ENCODE measurements around the gene ALDH8A1.

The ALDH8A1 gene, protein sequence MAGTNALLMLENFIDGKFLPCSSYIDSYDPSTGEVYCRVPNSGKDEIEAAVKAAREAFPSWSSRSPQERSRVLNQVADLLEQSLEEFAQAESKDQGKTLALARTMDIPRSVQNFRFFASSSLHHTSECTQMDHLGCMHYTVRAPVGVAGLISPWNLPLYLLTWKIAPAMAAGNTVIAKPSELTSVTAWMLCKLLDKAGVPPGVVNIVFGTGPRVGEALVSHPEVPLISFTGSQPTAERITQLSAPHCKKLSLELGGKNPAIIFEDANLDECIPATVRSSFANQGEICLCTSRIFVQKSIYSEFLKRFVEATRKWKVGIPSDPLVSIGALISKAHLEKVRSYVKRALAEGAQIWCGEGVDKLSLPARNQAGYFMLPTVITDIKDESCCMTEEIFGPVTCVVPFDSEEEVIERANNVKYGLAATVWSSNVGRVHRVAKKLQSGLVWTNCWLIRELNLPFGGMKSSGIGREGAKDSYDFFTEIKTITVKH

DNA sequence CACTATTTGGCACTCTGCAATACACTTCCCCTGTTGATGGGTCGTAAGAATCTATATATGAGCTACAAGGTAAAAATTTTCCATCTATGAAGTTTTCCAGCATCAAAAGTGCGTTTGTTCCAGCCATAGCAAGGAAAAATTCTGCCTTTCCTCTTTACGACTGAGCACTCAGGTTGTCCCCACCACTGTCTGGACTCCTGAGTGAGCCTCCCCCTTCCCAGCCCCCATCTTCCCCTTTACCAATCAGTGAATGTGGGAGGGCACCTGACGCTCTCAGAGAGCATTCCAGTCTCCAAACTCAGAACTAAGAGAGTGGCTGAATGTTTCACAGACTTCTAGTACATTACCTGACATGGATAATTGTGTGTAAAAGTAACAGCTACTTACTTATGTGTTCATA lies at the start of gene ALDH8A1:
Gene ALDH8A1, minus strand, starts transcription at position 175 of the 400 bp plus-strand sequence. Its CDS starts 48 bp downstream, at position 127.
- DNase-seq = no peak

DNA sequence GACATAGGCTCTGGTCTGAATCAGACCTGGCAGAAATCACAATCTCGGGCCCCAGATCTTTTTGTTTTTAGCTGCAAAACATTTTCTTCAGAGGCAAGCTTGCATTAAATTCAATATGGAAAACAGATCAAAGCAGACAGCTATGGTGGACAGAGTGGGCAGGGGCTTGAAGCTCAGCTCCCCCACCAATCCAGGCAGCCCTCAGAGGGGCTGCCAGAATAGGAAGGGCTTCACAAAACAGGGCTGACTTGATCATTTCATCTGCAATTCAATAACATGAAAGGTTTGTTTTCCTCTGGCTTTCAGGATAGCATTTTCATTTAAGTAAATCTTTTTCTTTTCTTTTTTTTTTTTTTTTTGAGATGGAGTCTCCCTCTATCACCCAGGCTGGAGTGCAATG lies 49.2 kb upstream of the ALDH8A1 start:
- no peak for DNase-seq

DNA sequence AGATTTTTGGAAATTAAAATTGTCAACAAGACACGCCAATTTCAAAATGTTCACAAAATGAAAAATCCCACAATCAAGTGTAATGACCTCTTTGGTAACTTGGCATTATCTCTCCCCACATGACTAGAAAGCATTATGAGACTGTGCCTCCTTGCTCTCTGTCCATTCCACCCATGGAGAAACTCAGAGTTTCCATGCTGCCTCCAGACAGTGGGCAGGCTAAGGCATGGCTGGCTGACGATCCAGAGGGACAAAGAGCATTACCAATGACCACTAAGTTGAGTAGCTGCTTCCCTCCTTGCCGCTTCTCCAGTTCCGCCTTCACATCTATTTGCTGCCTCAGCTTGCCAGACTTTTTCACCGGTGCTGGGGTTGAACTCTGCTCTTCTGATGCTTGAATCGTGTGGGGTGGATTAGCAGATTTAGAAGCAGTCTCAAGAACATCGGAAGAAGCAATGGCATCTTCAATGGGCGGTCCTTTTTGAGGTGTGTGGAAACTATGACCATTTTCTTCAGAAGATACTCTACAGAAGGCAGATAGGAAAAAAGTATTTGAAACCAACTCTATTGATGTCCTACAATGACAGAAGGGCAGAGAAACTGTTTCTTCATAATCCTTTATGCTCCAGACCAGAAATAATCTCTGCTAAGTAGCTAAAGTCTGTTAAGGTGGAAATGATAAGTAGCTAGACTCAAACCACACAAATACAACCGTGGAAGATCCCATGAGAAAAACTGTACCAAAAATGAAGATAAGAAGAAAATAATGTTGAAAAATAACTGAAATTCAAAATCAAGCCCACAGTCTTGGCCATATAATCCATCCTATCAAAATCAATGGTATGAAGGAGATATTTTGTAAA lies 47.5 kb upstream of the ALDH8A1 start:
- DNase-seq = no peak

DNA sequence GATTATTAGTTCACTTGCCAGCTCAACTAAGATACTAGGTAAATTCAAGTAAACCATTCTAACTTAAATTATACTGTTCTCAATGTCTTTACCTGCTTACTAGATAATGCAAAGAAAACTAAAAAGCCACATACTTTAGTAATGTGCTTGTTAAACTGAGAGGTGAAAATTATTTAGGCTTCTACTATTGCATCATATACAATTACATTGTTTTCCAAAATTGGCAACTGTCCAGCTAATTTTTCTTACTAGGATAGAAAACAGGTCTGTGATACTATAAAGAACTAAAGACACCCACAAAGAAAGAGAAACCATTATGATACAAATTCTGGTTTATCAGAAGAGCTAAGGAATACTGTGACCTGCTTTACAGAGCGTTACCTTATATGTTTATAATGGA lies 45.6 kb upstream of the ALDH8A1 start:
- DNase-seq = no peak

DNA sequence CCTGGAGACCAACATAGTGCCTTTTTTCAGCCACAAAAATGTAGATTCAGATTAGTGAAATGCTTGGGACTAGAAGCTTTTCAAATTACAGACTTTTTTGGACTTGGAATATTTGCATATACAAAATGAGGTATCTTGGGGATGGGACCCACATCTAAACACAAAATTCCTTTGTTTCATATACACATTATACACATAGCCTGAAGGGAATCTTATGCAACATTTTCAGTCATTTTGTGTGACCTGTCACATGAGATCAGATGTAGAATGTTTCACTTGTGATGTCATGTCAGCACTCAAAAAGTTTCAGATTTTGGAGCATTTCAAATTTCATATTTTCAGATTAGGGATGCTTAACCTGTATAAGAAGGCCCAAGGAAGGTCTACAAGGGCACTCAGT lies 44.5 kb upstream of the ALDH8A1 start:
- DNase-seq = no peak

DNA sequence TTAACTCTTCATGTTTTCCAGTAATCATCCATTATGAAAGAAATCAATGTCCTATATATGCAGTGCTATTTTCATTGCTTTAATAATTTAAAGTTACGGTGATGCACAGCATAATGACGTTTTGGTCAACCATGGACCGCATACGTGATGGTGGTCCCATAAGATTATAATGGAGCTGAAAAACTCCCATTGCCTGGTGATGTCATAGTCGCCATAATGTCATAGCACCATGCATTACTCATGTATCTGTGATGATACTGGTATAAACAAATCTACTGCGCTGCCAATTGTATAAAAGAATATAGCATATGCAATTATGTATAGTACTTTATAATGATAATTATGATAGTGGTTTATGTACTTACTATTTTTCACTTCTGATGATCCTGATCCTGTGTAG lies 42.3 kb upstream of the ALDH8A1 start:
- no peak for DNase-seq

DNA sequence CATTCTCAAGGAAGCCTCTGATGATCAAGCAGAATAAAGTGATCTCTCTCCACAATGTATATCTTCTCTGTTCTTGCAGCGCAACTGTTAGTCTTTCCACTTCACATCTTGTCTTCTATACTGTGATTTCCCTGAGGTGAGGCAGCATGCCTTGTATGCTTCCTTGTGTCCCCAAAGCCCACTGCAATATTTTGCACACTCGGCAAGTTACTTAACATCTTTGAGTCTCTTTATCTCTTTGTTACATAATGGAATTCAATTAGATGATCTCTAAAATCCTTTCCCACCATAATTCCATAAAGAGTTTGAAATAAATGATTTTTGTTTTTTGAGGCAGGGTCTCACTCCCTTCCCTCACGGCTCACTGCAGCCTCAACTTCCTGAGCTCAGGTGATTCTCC lies 40.4 kb upstream of the ALDH8A1 start:
- DNase-seq = no peak

DNA sequence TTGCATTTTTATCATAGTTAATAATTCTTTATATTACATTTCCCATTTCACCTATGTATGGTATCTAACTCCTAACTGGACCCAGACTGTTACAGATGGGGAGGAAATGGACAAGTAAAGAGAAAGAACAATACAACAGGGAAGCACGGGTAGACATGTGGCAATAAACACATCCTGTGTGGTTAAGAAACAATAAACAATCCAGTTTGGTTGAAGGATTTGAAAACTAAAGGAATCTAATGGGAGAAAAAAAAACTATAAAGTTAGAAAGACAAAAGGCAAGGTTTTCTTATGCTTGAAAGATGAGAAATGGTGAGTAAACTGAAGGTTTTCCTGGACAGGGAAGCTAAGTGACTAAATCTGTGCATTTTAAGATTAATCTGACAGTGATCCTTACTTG lies 34.9 kb upstream of the ALDH8A1 start:
- no peak for DNase-seq

DNA sequence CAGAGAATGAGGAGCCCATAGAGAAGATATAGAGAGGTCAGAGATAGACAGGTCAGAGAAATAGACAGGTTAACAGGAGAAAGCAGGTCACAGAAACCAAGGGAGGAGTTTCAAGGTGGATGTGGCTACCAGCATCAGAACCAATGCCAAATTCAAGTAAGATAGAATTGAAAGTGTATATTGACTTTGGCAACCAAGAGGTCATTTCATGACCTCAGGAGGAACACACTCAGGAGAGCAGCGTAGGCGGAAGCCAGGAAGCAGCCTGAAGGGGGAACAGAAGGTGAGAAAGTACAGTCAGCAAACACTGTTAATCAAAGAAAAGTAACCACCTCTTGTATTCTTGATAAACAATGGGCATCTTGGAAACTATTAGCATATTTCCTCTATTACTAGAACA lies 33.9 kb upstream of the ALDH8A1 start:
- DNase-seq = no peak

DNA sequence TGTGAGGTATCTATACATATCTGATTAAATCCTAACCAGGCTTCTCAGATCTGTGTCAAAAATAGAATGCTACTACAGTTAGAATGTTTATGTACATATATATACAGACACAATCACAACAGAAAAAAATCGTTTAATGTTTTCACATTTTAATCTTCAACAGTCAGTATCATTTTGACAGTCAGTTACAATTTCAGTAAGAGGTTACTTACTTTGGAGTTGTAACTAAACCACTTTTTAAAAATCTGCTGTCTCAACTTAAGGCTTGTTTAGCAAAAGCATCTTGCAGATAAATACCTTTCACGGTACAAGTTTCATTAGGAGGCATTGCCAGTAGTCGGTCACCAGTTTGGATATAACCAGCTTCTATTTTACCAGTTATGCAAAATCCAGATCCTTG lies 32.3 kb upstream of the ALDH8A1 start:
- no peak for DNase-seq

DNA sequence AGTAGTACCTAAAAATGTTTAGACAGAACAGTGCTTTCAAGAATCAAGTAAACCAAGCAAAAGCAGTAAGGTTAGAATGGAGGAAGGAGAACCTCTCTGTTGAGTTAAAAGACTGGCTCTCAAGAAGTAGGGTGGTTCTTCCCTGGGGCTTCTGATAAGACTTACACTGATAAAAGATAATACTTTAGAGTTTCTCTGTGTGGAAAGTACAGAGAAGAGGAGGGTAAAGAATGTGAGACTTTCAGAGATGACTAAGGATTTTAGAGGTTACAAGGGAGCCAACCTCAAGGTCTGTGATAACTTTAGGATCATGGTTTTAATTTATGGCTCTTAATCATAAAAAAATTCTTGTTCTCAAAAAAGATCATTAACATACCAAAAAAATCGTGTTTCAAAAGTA lies 30.9 kb upstream of the ALDH8A1 start:
- no peak for DNase-seq

DNA sequence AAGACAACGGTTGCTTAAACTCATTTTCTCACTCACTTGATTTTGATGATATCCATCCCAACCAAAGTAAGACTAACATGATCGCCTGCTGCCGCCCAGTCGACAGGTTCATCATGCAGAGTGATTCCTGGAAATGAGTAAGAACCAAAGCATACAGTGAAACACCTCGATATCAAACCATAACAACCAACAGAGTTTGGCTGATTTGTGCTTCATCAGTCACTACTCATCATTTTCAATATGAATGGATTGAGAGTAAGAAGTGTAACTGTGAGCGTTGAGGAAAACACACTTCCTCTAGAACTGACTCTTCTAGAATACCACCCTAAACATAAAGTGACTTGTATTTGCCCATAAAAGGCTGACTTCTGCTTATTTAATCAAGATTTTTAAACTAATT lies 29.2 kb upstream of the ALDH8A1 start:
- DNase-seq = no peak

DNA sequence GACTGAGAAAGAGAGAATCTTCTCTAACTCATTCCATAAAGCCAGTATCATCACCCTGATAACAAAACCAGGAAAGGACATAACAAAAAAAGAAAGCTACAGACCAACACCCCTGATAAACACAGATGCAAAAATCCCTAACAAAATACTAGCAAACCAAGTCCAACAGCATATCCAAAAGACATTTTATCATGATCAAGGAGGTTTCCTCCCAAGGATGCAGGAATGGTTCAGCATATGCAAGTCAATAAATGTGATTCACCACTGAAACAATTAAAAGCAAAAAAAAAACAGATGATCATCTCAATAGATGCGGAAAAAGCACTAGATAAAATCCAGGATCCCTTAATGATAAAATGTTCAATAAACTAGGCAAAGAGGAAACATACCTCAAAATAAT lies 24.5 kb upstream of the ALDH8A1 start:
- no peak for DNase-seq

DNA sequence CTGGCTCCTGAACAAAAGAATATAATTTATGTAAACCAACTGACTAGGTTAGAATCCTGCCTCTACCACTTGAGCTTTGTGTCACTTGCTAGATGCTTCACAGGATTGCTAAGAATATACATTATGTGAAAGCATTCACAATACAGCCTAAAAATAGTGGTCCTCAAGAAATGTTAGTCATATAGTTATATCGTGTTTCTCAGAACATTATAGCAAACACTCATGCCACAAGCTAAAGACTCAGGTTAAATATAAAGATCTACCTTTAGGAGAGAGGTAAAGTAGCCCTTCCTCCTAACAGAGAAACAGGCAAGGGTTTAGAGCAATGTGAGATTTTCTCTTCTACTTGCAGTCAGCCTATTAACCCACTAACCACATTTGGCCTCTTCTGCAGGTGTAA lies 17.8 kb upstream of the ALDH8A1 start:
- no peak for DNase-seq

DNA sequence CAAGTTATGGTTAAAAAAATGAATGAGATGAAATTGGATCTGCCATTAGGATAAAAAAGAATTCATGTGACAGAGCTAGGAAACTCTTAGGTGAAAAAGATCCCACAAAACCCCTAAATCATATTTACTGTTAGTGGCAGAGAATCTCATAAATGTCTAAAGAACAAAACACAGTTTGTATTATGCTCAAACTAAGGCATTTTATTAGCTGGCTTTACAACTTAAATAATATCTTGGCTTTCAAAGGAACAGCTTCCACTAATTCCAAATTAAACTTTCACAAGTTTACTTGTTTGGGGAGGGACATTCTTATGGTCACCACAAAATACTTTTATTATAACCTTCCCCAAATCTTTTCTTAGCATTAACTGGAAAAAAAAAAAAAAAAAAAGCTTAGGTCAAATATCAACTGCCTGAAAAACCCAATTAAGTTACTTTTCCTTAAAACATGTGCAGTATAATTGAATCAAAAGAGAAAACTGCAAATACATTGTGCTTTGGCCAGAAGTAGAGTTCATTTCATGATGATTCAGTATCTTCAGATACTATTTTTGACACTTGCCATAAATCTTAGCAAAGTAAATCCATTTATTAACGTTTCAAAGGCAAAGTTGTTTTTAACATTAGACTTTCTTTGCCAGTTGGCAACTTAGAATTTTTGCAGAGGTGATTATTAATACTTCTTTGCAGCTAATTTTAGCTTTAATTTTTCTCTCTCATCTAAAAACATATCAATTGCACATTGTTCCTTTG lies 14.7 kb upstream of the ALDH8A1 start:
- DNase-seq = no peak

DNA sequence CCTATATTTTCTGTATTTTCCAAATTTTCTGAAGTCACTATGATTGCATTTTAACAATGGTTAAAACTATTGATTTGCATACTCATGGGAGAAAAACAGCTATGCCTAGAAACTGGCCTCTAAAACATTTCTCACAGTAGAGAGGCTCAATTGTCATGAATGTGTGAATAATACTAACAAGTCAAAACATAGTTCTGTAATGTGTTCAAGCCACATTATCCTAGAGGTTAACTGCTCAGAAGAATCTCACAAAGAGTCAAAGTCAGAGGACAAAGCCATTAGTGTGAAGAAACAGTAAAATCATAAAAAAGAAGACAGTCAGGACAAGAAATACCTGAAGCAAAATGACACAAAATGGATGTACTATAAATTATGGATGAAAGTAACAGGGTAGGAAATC lies 12.5 kb upstream of the ALDH8A1 start:
- no peak for DNase-seq

DNA sequence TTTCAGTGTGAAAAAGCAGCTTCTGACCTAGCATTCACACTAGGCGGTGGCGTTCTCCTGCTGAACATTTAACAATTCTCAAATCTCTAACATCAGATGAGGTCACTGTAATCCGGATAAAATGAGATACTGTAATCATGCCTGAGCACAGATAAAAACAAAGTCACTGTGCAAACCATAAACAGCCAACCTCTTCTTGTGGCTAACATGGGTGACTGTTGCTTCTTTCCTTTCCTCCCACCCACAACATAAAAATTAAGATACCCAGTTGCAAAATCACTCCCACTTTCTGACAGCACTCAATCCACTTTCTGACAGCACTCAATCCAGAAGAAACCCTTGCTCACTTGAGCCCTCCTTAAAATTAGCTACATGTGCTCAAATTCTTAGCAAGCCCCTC lies 11.5 kb upstream of the ALDH8A1 start:
- DNase-seq = no peak

DNA sequence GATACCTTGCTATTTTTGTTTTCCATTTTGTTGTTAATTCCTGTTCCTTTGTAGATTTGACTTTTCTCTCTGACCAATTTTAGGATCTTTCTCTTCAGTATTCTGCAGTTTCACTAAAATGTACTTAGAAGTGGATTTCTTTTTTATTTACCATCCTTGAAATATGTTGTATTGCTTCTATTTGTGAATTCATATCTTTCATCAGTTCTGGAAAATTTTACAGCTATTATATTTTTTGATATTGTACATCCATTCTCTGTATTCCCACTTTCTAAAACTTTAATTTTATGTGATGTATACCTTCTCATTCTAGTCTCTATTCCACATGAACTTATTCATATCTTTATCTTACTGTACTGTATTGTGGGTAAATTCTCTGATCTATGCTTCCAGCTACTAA lies 9.7 kb upstream of the ALDH8A1 start:
- no peak for DNase-seq

DNA sequence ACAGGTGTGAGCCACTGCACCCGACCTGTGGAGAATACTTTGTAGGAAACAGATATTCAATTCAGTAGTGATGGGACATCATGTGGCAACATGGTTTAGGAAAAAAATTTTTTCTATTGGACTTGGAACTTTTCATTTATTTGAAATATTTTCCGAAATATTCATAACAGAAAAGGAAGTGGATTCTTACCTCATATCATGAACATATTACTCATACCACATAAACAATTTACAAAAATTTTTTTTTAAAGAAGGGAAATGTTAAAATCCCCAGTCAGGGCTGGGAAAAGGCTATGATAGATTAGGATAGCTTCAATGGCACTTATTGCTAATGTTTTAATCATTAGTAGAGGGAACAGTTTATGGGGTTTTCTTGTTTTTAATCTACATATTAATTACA lies 6.8 kb upstream of the ALDH8A1 start:
- DNase-seq = no peak

DNA sequence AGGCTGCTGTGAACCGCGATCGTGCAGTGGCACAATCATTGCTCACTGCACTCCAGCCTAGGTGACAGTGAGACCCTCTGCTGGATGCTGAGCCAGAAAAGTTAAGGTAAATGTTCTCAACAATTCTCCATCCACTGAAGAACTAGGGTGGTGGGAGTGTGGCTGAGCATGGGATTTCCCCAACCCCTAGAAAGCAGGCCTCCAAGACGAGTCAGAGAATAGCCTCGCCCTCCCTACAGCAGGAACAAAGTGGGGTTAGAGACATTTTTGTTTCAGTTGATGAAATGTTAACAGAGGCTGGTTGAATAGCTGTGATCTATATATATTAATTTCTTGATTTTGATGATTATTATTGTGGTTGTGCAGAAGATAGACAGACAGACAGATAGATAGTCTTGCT lies 6.1 kb upstream of the ALDH8A1 start:
- DNase-seq = no peak

DNA sequence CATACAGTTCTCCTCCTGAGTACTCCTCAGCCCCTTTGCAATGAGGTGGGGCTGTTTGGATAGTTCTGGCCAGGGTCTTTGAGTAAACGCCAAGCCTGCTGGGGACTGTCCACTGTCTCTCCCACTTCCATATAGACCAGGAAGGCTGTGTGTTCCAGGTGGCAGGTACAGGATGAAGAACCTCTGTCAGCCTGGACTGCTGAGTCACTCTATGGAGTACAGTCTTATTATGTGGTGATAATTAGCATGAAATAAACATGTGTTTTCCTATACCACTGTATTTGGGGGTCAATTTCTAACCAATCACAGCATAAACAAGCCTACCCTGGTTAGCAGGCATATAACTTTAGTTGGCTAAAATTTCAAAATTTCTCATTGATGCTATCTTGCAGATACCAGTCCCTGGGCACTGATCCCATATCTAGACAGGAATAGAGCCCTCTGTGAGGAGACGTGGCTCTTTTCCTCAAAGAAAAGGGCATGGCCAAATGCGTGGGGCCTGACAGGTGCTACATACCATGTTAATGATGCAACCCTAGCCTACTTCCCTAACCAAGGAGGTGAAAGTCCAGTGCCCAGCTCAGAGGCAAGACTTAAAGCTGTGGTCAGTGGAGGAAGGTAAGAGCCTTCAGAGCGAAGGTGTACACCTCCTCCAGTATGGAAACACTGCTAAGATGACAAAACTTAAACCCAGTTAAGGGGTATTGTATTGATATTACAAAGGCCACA lies 4.5 kb upstream of the ALDH8A1 start:
- no peak for DNase-seq

DNA sequence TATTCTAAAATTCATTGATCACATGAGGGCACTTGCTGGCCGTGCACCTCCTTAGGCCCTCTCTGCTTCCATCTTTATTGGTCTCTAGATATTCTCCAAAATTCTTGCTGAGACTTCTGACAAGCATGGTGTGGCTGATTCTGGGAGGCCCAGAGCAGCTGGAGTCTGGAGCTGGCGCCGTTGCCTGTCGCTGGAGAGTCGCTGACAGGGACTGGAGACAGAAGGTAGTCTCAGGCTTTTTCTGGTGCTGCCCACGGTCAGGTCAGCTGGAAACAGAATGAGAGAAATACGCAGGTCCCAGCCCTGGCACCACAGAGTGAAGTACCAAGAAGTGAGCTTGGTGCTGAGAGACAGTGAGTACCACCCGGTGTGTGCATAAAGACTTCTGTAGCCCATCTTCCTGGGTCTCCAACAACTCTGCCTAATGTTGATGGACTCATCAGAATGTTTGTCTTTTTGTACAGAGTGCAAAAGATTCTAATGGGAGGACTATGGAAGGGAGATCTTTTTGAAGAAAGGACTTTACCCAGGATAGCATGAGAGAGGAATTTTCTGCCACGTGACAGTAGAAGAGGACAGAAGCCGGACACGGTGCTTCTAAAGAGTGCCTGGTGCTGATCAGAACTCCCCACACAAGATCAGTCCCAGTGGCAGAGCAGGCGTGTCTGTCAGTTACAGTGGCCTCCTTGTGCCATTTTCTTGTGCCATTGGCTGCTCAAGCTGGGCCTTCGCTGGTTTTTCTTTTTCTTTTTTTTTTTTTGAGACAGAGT lies 1.8 kb upstream of the ALDH8A1 start:
- DNase-seq = no peak
